Gastroesophageal sphincter (tissue), 3 donors: ENCODE results near the gene XDH.

ENCODE experiments used
- CTCF ChIP-seq, 4 experiments: fragments of 200-600 bp in 2 of 4; fragments of 450-650 bp in 2 of 4; sonication (generic) in 1 of 4; IDR thresholded peaks; one replicate each; pipeline ENCODE4 v1.5.1; 2017 to 2019; ENCODE audit warnings: antibody characterized with exemption in 4 of 4, mild to moderate bottlenecking in 2 of 4, moderate library complexity in 2 of 4
- POLR2AphosphoS5 ChIP-seq: sonication (generic); formaldehyde crosslinking; IDR thresholded peaks from one replicate; pipeline ENCODE4 v1.6.1; 2017; ENCODE audit warnings: antibody characterized with exemption

GRCh38 chr2:31402388-31402787 is 12.2 kb downstream of the XDH start:
- no peak for TF ChIP-seq CTCF (IDR thresholded peaks at IDR 0.05)
- no peak for TF ChIP-seq POLR2AphosphoS5
